K562 (cell line): ENCODE data around the gene RCOR3. TPM values are rescaled to one million over a fixed set of nuclear protein-coding genes. Genes with fewer than 3 reads are reported as not detected.
A peak's percentile ranks its signal among the peaks of the same experiment; 100 is the strongest.

Experiments used
- BCLAF1 ChIP-seq, 2 experiments: fragments of 450-650 bp in 1 of 2; IDR thresholded peaks; 2 replicates each; pipeline ENCODE4 v1.6.1; 2011 to 2017; ENCODE audit warnings: low read depth in 2 of 2, antibody characterized with exemption in 1 of 2, borderline replicate concordance in 1 of 2, low read length in 1 of 2, mild to moderate bottlenecking in 1 of 2, mixed read lengths in 1 of 2; ENCODE audit not compliant: control insufficient read depth in 1 of 2
- CAMTA2 ChIP-seq: fragments of 250-450 bp; sonication (Bioruptor Pico); conservative IDR thresholded peaks from 2 replicates; pipeline ENCODE4 v1.5.1; 2022
- CBFA2T3 ChIP-seq: fragments of 450-650 bp; IDR thresholded peaks from 2 replicates; pipeline ENCODE4 v1.6.1; 2017
- CREB1 ChIP-seq, 2 experiments: sonication (generic) in 1 of 2; formaldehyde crosslinking in 1 of 2; IDR thresholded peaks; 2 replicates each; pipeline versions ENCODE4 v1.6.1 to v1.8.0; 2012 to 2022; ENCODE audit warnings: inconsistent platforms in 1 of 2, mild to moderate bottlenecking in 1 of 2, missing genetic modification reagents in 1 of 2, moderate library complexity in 1 of 2
- FOXM1 ChIP-seq, 2 experiments: fragments of 450-650 bp in 1 of 2; sonication (generic) in 1 of 2; formaldehyde crosslinking in 1 of 2; IDR thresholded peaks; 2 replicates each; pipeline versions ENCODE4 v1.6.1 to v1.9.0; 2017 to 2022; ENCODE audit warnings: low read depth in 2 of 2, mild to moderate bottlenecking in 2 of 2, missing genetic modification reagents in 1 of 2, moderate library complexity in 1 of 2
- HDAC1 ChIP-seq, 2 experiments: fragments of 450-650 bp; IDR thresholded peaks; 2 replicates each; pipeline ENCODE4 v1.6.1; 2016 to 2017; ENCODE audit warnings: inconsistent platforms in 1 of 2, mild to moderate bottlenecking in 1 of 2, moderate library complexity in 1 of 2
- IRF2 ChIP-seq: sonication (generic); formaldehyde crosslinking; IDR thresholded peaks from 2 replicates; pipeline ENCODE4 v1.8.1; 2022; ENCODE audit warnings: mild to moderate bottlenecking, missing genetic modification reagents
- KAT7 ChIP-seq: sonication (generic); formaldehyde crosslinking; IDR thresholded peaks from 2 replicates; pipeline ENCODE4 v1.8.0; 2022; ENCODE audit warnings: missing genetic modification reagents, mild to moderate bottlenecking, borderline replicate concordance
- L3MBTL2 ChIP-seq: fragments of 450-650 bp; IDR thresholded peaks from 2 replicates; pipeline ENCODE4 v1.6.1; 2016; ENCODE audit warnings: mild to moderate bottlenecking, moderate library complexity
- MAZ ChIP-seq, 2 experiments: fragments of 450-650 bp in 1 of 2; sonication (generic) in 1 of 2; formaldehyde crosslinking; IDR thresholded peaks in 1 of 2; conservative IDR thresholded peaks in 1 of 2; 2 replicates each; pipeline versions ENCODE4 v1.4.0 to v1.5.0; 2020; ENCODE audit warnings: mild to moderate bottlenecking in 1 of 2, missing genetic modification reagents in 1 of 2
- MECOM ChIP-seq: fragments of 250-450 bp; sonication (Bioruptor Pico); IDR thresholded peaks from 2 replicates; pipeline ENCODE4 v1.8.0; 2022; ENCODE audit warnings: inconsistent platforms
- PCBP2 ChIP-seq: fragments of 200-400 bp; formaldehyde crosslinking; IDR thresholded peaks from 2 replicates; pipeline ENCODE4 v1.6.1; 2018; ENCODE audit warnings: low read length, low read depth, mild to moderate bottlenecking, moderate library complexity; ENCODE audit not compliant: poor library complexity, severe bottlenecking
- PRDM10 ChIP-seq: fragments of 450-650 bp; IDR thresholded peaks from 2 replicates; pipeline ENCODE4 v1.6.1; 2018; ENCODE audit not compliant: partially characterized antibody
- RFX1 ChIP-seq: fragments of 450-650 bp; IDR thresholded peaks from 2 replicates; pipeline ENCODE4 v1.6.1; 2016; ENCODE audit warnings: mild to moderate bottlenecking, moderate library complexity
- RFX5 ChIP-seq: IDR thresholded peaks from 2 replicates; pipeline ENCODE4 v1.6.1; 2011; ENCODE audit warnings: low read depth, mild to moderate bottlenecking, improper control_type of control experiment, low read length
- SRF ChIP-seq, 2 experiments: fragments of 250-450, 450-650 bp in 1 of 2; sonication (Bioruptor Pico) in 1 of 2; sonication (generic) in 1 of 2; formaldehyde crosslinking; IDR thresholded peaks; 2 replicates each; pipeline versions ENCODE4 v1.5.0 to v1.5.1; 2020 to 2022; ENCODE audit warnings: mild to moderate bottlenecking in 1 of 2, missing genetic modification reagents in 1 of 2
- SRSF1 ChIP-seq: fragments of 200-400 bp; formaldehyde crosslinking; IDR thresholded peaks from 2 replicates; pipeline ENCODE4 v1.6.1; 2017; ENCODE audit warnings: mild to moderate bottlenecking, low read depth, low read length, moderate library complexity
- ZNF23 ChIP-seq: fragments of 250-450 bp; sonication (Bioruptor Pico); IDR thresholded peaks from 2 replicates; pipeline ENCODE4 v1.4.0; 2020; ENCODE audit warnings: mild to moderate bottlenecking
- ZNF644 ChIP-seq: fragments of 200-800 bp; sonication (Bioruptor generic); IDR thresholded peaks from 2 replicates; pipeline ENCODE4 v1.6.1; 2016; ENCODE audit warnings: low read depth, missing genetic modification characterization, missing compliant biosample characterization
- polyA plus RNA-seq, 8 experiments: library from polyadenylated mRNA; depleted of rRNA in 4 of 8; stranded (reverse) in 5 of 8; unstranded in 3 of 8; fragments of >200 nt; fragmentation: Nextera tagmentation in 2 of 8; fragmentation: Illumina TruSeq in 1 of 8; extraction: Ambion mirVana in 2 of 8; extraction: Trizol in 1 of 8; gene quantifications; 2 replicates each; pipeline versions ENCODE4 v1.2.1 to v1.2.3, GENCODE V29; 2011 to 2014; ENCODE audit warnings: inconsistent platforms in 1 of 8, missing spikeins in 1 of 8
- total RNA-seq, 7 experiments: library from RNA; depleted of rRNA in 6 of 7; stranded (reverse); fragments of >200 nt in 6 of 7; fragmentation: Illumina TruSeq in 2 of 7; extraction: Trizol in 2 of 7; gene quantifications; 2 replicates each; pipeline versions ENCODE4 v1.2.1 to v1.2.3, GENCODE V29; 2011 to 2021; ENCODE audit warnings: low replicate concordance in 1 of 7

Gene RCOR3
- total and polyA plus RNA-seq, 9 of the 15 experiments (the other 6 are each of a cell fraction or from before 2014, with no cell fraction given): 9.7 to 42.7 (median 29.5) TPM

- TF ChIP-seq BCLAF1 (IDR thresholded peaks at IDR 0.05; ENCODE audit: borderline replicate concordance in 1 of 2, control insufficient read depth in 1 of 2, low read depth in 2 of 2, low read length in 1 of 2) (0 out of 4 replicates have a peak, but pooled peaks of 1 of the 2 experiments have one; percentile 71), CAMTA2 (no peak), MECOM (CRISPR knock-in tag) (peak; percentile 24; the same call in 1 of the 2 replicates), MAZ (CRISPR knock-in tag; conservative IDR thresholded peaks at IDR 0.05 in 1 of 2, IDR thresholded peaks at IDR 0.05 in 1 of 2) (peak; percentile 96 to 98), RFX5 (no peak), ZNF644 (peak; percentile 41; the same call in 1 of the 2 replicates), PCBP2 (peak; percentile 98), CBFA2T3 (peak; percentile 6; the same call in 1 of the 2 replicates), ZNF23 (CRISPR knock-in tag) (no peak), SRSF1 (peak; percentile 80; the same call in 1 of the 2 replicates), CREB1 (IDR thresholded peaks at IDR 0.05) (no peak), CREB1 (CRISPR knock-in tag; IDR thresholded peaks at IDR 0.05) (peak; percentile 75), PRDM10 (peak; percentile 29), FOXM1 (IDR thresholded peaks at IDR 0.05; ENCODE audit: low read depth) (no peak; the same call in 1 of the 2 replicates), FOXM1 (CRISPR knock-in tag; IDR thresholded peaks at IDR 0.05; ENCODE audit: low read depth) (peak; percentile 93), HDAC1 (IDR thresholded peaks at IDR 0.05) (peak in 1 of 2 experiments; percentile 66; a peak in 2 of 4 replicates), L3MBTL2 (peak; percentile 95), IRF2 (CRISPR knock-in tag) (no peak), RFX1 (no peak), SRF (CRISPR knock-in tag; IDR thresholded peaks at IDR 0.05) (peak in 1 of 2 experiments; percentile 63; a peak in 1 of 4 replicates), KAT7 (CRISPR knock-in tag) (peak; percentile 82; the same call in 1 of the 2 replicates)
Observed at GRCh38 chr1:211258756-211259637, at the start of gene RCOR3 (continued).
